ENCODE results near the gene LENG9.
"Not testable (repeated sequence)": the region's sequence is repeated elsewhere in the genome, so short reads cannot be mapped to it uniquely, and the experiment has no call there.

Gene LENG9

DNA sequence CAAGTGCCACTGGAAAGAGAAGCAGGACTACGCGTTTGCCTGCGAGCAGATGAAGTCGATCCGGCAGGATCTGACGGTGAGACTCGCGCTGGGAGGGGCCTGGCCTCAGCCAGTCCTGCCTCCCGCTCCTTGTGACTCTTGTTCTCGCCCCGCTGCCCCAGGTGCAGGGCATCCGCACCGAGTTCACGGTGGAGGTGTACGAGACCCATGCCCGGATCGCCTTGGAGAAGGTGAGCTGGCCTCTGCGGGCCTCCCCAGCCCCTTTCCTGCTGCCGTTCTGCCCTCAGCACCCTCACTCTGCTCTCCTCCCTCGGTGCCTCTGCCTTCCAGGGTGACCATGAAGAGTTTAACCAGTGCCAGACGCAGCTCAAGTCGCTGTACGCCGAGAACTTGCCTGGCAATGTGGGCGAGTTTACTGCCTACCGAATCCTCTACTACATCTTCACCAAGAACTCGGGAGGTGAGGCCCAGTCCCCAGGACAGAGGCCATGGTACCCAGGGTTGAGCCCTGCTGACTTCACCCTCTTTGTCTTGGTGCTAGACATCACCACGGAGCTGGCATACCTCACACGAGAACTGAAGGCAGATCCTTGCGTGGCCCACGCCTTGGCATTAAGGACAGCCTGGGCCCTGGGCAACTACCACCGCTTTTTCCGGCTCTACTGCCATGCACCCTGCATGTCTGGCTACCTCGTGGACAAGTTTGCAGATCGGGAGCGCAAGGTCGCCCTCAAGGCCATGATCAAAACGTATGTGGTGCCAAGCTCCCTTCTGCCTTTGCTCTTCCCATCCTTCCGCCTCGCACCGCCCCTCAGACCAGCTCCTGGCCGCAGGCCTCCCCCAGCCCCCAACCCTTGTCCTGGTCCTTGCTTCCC lies 5.6 kb downstream of the LENG9 start:
- DNase-seq: no peak

DNA sequence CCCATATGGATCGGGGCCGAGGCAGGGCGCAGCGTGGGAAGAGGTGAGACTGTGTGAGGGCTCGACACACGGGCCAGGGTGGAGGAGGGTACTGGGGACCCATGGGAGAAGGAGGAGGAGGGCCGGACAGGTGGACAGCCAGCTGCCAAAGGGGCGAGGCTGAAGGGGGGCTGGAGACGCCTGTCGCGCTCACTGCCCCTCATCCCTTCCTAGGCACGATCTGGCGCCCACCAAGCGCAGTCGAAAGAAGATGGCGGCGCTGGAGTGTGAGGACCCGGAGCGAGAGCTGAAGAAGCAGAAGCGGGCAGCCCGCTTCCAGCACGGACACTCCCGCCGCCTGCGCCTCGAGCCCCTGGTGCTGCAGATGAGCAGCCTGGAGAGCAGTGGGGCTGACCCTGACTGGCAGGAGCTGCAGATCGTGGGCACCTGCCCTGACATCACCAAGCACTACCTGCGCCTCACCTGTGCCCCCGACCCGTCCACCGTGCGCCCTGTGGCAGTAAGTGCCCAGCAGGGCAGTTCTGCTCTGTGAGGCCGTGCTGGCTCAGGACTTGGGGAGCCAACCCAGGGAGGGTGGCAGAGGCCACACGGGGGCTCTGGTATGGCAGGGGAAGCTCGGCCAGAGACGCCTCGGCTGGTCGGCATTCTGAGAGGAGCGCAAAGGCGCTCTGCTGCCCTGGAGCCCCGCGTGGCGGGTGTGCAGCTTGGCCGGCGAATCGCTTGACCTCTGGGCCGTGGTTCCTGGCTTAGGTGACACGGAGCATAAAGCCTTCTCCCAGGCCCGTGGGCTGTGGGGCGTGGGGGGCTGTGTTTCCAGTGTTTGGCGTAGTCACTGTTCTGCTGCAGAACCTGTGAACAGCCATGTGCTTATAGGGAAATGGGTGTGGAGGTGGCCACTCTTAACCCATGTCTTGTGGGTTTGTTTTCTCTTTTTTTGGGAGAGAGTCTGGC lies 6.9 kb downstream of the LENG9 start:
- DNase-seq: no peak

DNA sequence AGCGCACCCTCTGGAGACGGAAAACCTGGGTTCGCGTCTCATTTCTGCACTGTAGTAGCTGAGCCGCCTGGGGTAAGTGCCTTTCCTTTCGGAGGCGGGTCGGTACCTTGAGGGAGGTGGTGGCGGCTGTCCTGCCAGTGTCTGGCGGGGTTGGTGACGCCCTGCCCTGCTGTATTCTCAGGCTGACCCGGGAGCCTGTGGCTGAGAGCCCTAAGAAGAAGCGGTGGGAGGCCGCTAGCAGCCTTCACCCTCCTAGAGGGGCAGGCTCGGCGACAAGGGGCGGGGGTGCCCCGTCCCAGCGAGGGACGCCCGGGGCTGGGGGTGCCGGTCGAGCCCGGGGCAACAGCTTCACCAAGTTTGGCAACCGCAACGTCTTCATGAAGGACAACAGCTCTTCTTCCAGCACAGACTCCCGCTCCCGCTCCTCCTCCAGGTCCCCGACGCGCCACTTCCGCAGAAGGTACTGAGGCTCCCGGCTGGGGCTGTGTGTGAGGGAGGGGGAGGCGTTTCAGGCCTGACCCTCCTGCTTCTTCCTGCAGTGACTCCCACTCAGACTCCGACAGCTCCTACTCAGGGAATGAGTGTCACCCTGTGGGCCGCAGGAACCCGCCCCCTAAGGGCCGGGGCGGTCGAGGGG lies 7.7 kb downstream of the LENG9 start:
- DNase-seq: no peak

DNA sequence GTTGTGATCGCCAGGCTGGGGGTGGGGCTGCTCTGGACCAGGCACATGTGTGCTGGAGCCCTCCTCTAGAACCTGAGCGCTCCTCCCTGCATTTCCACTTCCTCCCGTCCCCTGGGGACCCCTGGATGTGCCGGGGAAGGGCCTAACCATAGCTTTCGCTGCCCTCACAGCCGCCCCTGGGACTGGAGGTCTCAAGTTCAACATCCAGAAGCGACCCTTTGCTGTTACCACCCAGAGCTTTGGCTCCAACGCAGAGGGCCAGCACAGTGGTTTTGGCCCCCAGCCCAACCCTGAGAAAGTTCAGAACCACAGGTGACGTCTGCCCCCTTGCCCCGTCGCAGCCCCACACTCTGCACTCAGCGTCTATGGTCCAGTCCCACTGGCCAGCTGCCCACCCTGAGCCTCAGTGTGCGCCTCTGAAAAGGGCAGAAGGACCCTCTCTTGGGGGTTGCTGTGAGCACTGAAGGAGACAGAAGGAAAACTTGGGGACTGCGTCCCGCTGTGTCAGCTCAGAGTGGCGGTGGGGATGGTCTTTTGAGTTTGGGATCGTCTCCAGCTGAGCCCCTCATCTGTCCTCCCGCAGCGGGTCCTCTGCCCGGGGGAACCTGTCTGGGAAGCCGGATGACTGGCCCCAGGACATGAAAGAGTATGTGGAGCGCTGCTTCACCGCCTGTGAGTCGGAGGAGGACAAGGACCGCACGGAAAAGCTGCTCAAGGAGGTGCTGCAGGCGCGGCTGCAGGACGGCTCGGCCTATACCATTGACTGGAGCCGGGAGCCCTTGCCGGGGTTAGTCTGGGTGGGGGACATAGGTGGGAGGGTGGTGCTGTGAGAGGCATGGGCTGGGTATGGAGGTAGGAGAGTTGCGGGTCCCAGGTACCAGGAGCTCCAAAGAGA lies 8.6 kb downstream of the LENG9 start:
- no peak for DNase-seq

DNA sequence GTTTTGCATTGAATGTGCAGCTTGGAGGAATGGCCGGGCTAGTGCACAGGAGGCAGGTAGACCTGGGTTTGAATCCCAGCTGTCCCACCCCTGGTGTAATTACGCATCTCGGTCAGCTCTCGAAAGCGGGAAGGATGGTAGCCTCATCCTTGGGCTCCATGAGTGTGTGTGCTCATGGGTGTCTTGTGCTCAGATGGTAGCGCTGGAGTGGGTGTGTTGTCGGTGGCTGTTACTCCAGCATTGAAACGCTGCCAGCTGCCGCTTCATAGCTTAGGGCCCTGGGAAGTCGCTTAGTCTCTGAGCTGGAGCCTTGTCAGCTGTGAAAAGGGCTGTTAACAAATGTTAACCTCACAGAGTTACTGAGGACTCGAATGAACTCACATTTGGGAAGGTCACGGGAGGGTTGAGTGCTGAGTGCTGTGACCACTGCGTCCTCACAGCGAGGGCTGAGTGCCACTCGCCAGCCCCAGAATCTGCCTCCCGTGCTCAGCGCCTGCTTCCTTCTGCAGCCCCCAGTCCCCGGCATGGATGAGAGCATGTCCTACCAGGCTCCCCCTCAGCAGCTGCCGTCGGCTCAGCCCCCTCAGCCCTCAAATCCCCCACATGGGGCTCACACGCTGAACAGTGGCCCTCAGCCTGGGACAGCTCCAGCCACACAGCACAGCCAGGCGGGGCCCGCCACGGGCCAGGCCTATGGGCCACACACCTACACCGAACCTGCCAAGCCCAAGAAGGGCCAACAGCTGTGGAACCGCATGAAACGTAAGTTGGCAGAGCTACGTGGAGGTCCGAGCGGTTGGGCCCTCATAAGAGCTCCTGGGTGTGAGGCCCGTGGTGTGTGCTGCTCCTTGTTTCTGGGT lies 9.4 kb downstream of the LENG9 start:
- no peak for DNase-seq

DNA sequence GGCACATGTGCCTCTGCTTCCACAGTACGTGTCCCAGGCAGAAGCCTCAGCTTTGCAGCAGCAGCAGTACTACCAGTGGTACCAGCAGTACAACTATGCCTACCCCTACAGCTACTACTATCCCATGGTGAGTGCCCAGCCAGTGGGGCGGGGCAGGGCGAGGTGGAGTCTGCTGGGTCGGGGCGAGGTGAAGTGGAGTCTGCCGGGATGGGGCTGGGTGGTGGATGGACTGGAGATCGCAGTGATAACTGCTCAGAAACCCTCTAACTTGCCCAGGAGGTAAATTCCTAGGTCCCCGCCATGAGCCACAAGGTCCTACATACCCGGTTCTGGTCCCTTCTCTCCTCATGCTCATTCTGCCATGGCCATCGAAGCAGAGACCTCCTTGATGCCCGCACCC lies 11.0 kb downstream of the LENG9 start:
- DNase-seq: no peak

DNA sequence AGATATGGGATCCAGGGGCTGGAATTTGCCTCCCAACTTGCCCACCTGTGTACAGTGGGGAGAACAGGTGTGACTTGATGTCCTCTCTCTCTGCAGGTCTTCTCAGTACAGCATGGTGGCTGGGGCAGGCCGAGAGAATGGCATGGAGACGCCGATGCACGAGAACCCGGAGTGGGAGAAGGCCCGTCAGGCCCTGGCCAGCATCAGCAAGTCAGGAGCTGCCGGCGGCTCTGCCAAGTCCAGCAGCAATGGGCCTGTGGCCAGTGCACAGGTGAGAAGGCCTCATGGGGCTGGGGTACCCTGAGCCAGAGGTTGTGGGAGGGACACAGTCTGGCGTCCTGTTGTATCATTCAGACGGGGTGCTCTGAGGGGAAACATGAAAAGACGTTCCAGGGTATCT lies 11.6 kb downstream of the LENG9 start:
- no peak for DNase-seq

DNA sequence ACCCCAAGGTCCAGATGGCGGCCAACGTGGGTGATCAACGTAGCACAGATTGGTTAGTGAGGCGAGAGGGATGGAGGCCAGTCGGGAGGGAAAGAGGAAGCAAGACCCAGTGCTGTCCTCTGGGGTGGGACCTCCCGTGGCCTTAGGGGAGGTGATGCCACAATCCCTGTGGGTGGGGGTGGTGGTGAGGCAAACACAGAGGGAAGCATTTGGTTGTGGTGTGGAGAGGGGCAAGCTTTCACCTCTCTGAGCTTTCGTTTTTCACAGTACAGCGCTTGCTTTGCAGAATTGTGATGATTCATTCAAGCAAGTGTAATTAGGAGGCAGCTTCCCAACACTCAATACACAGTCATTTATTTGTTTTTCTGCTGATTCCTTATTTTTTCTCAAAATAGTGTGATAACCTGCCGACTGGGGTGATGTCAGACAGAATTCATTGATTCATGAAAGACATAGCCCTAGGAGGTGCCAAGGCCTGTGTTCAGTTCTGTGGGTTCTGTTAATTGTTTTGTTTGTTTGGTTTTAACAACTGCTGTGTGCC lies 12.2 kb downstream of the LENG9 start:
- no peak for DNase-seq

DNA sequence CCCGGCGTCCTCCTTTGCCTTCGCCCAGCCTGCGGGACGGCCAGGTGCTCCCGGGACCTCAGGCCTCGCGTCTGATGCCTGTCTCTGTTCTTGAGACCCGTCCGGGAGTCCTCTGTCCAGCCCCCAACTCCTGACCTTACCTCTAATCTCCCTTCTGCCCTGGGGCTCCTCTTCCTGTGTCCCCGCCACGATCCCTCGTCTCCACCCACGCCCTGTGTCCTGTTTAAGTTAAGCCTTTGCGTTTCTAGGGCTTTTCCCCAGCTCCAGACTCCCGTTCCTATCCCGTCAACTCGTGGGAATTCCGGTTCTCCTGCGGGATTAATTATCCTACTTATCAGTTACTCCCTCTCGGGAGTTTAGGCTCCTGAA lies 13.9 kb downstream of the LENG9 start:
- DNase-seq: no peak

DNA sequence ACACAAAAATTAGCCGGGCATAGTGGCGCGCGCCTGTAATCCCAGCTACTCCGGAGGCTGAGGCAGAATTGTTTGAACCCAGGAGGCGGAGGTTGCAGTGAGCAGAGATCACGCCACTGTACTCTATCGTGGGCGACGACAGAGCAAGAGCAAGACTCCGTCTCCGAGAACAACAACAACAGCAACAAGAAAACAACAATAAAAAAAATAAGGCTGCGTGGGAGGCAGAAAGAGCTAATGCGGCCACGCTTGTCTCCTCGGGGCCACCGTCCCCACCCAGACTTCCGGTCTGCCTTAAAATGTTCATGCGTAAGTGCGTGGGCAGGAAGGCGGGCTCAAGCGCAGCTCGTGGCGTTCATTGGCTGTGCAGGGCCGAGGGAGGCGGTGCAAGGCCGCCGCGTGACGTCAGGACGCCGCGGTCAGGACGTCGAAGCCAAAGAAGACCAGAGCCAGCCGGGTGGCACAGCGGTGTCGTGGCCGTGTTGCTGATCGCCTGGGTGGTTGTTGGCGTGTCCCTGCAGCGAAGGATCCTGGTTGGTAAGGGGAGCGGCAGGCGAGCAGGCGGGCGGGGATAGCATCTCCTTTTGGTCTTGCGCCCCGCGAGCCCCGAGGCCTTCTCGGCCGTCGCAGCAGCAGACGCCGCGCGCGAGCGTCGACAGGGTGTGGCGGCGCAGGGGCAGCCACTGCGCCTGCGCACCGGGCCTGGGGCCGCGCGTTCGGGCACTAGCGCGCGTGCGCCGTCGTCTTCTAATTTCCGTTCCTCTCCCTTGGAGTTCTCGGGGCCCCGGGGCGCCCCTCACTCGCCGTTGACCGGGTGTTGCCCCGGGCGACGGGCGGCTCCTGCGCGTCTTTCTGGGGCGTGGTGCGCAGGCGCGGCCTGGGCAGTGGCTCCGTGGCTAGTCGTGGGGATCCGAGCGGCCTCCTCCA lies 14.5 kb downstream of the LENG9 start, which contains the start of gene LENG8:
TSS of gene LENG8 (plus strand) at position 426 of the 927 bp plus-strand sequence. CDS start 2,146 bp downstream, outside the sequence.
- DNase-seq: peak; percentile 97

DNA sequence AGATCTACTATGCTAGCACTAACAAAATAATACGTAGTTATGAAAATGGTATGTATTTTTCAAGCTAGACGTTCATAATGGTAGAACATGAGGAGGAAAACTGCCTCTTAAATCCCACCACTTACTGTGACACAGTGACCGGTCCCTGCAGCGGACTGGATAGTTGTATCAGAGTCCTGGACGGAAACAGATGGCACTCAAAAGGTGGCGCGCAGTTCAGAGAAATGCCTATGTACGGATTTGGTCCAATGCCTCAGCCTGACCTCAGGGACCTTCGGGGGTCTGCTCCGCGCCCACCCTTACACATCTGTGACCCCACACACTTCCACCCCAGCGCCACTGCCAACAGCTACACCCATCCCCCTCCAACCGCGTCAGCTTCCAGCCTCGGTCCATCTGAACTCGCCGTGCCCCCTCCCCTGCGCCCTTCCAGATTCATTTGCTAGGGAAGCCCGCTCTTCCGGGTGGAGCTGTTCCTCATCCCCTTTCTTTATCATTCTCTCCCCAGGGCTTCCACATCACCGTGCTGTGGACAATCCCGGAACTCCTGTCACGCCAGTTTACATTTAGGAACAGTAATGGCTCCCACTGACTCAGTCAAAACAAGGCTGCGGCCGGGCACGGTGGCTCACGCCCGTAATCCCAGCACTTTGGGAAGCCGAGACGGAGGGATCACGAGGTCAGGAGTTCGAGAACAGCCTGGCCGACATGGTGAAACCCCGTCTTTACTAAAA lies 15.4 kb downstream of the LENG9 start:
- no peak for DNase-seq

DNA sequence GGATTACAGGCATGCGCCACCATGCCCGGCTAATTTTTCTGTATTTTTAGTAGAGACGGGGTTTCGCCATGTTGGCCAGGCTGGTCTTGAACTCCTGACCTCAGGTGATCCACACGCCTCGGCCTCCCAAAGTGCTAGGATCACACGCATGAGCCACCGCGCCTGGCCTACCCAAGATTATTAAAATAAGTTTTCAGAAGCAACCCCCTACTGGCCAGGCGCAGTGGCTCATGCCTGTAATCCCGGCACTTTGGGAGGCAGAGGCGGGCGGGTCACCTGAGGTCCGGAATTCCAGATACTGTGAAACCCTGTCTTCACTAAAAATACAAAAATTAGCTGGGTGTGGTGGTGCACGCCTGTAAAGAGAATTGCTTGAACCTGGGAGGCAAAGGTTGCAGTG lies 17.2 kb downstream of the LENG9 start:
- DNase-seq: not testable (repeated sequence)

DNA sequence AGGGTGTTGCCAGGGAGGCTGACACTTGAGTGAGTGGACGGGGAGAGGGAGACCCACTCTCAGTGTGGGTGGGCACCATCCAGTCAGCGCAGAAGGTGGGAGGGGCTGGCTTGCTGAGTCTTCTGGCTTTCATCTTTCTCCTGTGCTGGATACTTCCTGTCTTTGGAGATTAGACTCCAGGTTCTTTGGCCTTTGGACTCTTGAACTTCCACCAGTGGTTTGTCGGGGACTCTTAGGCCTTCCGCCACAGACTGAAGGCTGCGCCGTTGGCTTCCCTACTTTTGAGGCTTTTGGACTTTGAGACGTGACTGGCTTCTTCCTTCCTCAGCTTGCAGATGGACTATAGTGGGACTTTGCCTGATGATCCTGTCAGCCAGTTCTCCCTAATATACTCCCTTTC lies 18.8 kb downstream of the LENG9 start:
- DNase-seq: no peak

DNA sequence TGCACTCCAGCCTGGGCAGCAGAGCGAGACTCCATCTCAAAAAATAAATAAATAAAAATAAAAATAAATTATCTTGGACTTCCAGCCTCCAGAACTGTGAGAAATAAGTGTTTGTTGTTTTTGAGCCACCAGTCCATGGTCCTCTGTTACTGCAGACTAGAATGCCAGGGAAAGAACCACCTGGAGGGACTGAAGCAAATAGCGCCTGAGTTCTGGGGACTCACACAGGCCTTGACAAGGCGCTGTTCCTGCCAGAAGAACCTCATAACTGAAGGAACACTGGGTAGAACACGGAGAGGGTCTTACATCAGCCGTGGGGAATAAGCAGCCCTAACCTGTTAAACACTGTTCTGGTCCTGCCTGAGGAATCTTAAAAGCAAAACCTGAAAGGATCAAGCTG lies 22.9 kb downstream of the LENG9 start:
- DNase-seq: no peak

DNA sequence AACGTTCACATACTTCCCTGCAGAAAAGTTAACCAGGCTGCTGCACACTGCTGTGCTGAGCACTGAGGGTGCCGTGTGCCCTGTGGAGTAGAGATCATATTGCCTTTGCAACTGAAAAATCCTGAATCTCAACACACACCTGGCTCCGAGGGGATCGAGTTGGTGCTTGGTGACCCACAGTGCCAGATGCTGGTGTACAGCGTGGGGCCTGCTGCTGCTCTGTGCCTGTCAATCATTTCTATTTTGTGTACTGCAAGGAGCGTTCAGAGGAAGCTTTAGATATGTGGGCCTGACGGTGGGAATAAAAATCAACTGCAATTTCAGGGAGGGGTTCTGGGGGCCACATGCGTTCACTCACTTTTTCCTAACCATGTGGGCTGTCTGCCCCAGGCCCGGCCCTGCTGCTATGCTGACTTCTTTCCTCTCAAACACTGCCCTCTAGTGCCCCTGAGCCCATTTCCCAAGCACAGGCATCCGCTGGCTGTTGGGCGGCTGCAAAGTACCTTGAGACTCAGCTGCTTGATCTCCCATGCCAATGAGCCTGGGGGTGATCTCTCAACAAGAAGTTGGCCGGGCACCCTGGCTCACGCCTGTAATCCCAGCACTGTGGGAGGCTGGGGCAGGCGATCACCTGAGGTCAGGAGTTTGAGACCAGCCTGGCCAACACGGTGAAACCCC lies 24.3 kb downstream of the LENG9 start:
- no peak for DNase-seq

DNA sequence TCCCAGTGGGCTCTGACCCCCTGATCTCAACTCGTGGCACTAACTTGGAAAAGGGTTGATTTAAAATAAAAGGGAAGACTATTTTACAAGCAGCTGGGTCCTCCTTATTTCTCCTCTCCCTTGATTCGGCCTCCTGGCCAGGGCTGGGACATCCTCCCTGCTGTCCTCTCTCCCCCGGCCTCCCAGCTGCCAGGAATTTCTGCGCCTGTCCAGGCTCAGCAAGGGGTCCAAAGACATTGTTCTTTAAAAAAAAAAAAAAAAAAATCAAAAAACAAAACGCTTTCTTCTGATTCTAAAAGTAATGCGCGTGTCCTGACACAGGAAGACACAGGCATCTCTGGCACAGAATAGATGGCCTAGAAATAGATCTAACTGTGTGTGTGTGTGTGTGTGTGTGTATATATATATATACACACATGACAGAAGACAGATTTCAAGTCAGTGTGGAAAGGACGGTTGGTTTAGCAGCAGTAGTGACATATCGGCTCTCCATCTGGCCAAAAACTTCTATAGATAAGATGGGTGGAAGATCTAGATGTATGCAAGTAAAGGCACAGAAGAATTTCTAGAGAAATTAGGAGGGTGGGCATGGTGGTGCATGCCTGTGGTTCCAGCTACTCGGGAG lies 26.8 kb downstream of the LENG9 start:
- no peak for DNase-seq

DNA sequence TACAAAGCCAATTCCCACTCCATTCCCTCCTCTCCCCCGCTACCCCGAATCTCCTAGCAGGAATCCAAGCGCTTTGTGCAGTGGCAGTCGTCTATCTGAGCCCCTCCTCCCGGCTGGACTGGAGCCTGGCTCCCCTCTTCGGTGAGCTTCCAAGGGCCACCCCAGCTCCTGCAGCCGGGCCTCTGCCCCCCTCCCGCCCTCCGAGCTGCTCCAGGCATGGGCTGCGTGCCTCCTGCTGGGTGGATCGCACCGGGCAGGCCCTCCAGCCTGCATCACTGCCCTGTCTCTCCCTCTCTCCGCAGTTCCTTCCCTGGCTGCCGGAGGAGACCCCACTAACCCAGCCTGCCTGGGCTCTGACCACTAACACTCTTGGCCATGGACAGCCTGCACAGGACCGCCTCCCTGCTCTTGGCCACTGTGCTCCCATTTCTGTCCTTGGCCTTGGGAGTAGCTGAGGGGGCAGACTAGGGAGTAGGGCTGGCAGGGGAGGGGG lies 27.5 kb downstream of the LENG9 start:
- no peak for DNase-seq

DNA sequence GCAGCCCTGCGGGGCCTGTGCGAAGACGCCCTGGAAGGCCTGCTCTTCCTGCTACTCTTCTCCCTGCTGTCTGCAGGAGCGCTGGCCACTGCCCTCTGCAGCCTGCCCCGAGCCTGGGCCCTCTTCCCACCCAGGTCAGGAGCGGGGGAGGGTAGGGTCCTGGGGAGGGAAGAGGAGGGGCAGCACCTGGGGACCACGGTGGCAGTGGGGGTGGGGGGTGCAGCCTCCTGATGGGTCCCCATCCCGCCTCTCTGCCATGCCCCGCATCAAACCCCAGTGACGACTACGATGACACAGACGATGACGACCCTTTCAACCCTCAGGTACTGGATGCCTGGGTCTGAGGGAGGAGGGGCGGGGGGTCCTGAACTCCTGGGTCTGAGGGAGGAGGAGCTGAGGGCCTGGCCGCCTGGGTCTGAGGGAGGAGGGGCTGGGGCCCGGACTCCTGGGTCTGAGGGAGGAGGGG lies 28.0 kb downstream of the LENG9 start:
- DNase-seq: no peak

All from activated gamma-delta T cell treated with Interleukin-2 at 50 U/mL for 16 hours (primary cell).